ENCODE results near the gene PIK3R5.
"Not testable (repeated sequence)": the region's sequence is repeated elsewhere in the genome, so short reads cannot be mapped to it uniquely, and the experiment has no call there.

The PIK3R5 gene

GRCh38 chr17:8894673-8895578, 70.6 kb downstream of the PIK3R5 start:
- DNase-seq: peak; percentile 9 to 29

GRCh38 chr17:8894202-8894671, 71.3 kb downstream of the PIK3R5 start:
- no peak for DNase-seq

GRCh38 chr17:8893621-8894201, 71.8 kb downstream of the PIK3R5 start:
- no peak for DNase-seq

GRCh38 chr17:8893059-8893458, 72.4 kb downstream of the PIK3R5 start:
- no peak for DNase-seq

GRCh38 chr17:8892338-8892690, 73.2 kb downstream of the PIK3R5 start:
- DNase-seq: no peak

- DNase-seq: no peak
Observed at GRCh38 chr17:8890671-8891070, 74.8 kb downstream of the PIK3R5 start.

- no peak for DNase-seq
Observed at GRCh38 chr17:8889458-8890210, 75.9 kb downstream of the PIK3R5 start.

GRCh38 chr17:8888704-8889302, 76.7 kb downstream of the PIK3R5 start:
- no peak for DNase-seq

GRCh38 chr17:8887834-8888703, 77.4 kb downstream of the PIK3R5 start:
- no peak for DNase-seq

- no peak for DNase-seq
Observed at GRCh38 chr17:8887301-8887700, 78.2 kb downstream of the PIK3R5 start.

- DNase-seq: no peak
Observed at GRCh38 chr17:8885967-8886684, 79.4 kb downstream of the PIK3R5 start.

- not testable (repeated sequence) for DNase-seq
Observed at GRCh38 chr17:8885163-8885966, 80.1 kb downstream of the PIK3R5 start.

GRCh38 chr17:8884336-8884990, 81.0 kb downstream of the PIK3R5 start:
- DNase-seq: no peak

- no peak for DNase-seq
Observed at GRCh38 chr17:8883353-8883752, 82.2 kb downstream of the PIK3R5 start.

GRCh38 chr17:8881606-8882005, 83.9 kb downstream of the PIK3R5 start:
- DNase-seq: no peak

- no peak for DNase-seq
Observed at GRCh38 chr17:8880466-8880865, 85.0 kb downstream of the PIK3R5 start.

- DNase-seq: no peak
Observed at GRCh38 chr17:8879410-8879809, 86.1 kb downstream of the PIK3R5 start.

- no peak for DNase-seq
Observed at GRCh38 chr17:8877984-8878383, 87.5 kb downstream of the PIK3R5 start.

- DNase-seq: no peak
Observed at GRCh38 chr17:8875957-8876356, 89.5 kb downstream of the PIK3R5 start.

GRCh38 chr17:8875436-8875835, 90.1 kb downstream of the PIK3R5 start:
- no peak for DNase-seq

Measured in NCI-H524 (cell line).